ENCODE results near the gene GSE1. TPM values are rescaled to one million over a fixed set of nuclear protein-coding genes. Genes with fewer than 3 reads are reported as not detected.

Gene GSE1
- total RNA-seq, 4 donors from 2014 or later, result 46.7 to 144 (median 96.9) TPM

DNA sequence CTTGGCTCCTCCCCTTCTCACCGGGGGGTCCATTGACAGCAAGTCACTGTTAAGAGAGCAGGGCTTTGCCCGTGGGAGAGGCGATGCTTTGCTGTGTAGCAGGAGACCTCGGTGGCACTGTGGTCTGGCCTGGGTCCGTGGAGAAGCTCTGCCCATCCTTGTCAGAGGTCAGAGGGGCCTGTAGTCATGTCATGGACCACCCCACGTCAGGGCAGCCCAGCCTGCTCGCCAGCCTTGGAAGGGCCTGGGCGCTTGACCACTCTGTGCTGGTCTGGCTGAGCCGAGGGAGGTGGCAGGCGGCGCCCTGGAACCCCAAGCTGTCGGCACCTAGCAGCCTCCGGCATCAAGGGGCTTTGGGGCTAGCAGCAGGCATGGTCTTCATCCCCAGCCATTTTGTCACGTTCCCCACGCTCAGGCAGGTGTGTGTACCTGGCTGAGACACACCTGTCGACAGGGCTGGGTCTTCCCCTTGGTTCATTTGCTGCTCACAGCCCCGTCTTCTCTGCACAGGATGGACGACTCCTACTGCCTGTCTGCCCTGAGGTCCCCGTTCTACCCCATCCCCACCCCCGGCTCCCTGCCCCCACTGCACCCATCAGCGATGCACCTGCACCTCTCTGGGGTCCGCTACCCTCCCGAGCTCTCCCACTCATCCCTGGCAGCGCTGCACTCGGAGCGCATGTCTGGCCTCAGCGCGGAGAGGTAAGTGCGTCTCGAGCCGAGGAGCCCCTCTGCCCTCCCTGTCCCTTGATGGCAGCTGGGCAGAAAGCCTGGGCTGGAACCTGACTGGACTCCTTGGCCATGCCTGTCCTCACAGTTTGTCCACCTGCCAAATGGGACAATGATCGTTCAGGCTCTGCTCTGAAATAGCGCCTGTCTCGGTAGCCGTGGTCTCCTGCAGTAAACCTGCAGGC, 42.4 kb downstream of the GSE1 start:
- Histone ChIP-seq H3K9me3 (no peaks in the 10 kb centered on the region), H3K4me3 (no peak overlapping the region), H3K4me1 (peaks cover 33% of the 10 kb centered on the region), H3K27ac (no peak overlapping the region), H3K36me3 (peaks cover 61% of the 10 kb centered on the region), H3K27me3 (no peaks in the 10 kb centered on the region)
- no peak for DNase-seq (ENCODE audit: low spot score in 2 of 2)
- TF ChIP-seq, protein P1, sequence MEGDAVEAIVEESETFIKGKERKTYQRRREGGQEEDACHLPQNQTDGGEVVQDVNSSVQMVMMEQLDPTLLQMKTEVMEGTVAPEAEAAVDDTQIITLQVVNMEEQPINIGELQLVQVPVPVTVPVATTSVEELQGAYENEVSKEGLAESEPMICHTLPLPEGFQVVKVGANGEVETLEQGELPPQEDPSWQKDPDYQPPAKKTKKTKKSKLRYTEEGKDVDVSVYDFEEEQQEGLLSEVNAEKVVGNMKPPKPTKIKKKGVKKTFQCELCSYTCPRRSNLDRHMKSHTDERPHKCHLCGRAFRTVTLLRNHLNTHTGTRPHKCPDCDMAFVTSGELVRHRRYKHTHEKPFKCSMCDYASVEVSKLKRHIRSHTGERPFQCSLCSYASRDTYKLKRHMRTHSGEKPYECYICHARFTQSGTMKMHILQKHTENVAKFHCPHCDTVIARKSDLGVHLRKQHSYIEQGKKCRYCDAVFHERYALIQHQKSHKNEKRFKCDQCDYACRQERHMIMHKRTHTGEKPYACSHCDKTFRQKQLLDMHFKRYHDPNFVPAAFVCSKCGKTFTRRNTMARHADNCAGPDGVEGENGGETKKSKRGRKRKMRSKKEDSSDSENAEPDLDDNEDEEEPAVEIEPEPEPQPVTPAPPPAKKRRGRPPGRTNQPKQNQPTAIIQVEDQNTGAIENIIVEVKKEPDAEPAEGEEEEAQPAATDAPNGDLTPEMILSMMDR (IDR thresholded peaks at IDR 0.05), result no peak
- no peak for TF ChIP-seq POLR2A (IDR thresholded peaks at IDR 0.05)
- no peak for TF ChIP-seq POLR2AphosphoS5 (IDR thresholded peaks at IDR 0.05)
- TF ChIP-seq EP300 (IDR thresholded peaks at IDR 0.05), result no peak
- WGBS, result 93% methylated on average over 18 of the region's 35 CpGs

- no peaks in the 10 kb centered on the region for H3K27me3 ChIP-seq
- H3K36me3 ChIP-seq, result peaks cover 70% of the 10 kb centered on the region
- WGBS, result 91% methylated on average over 57 of the region's 59 CpGs
- no peak overlapping the region for H3K4me3 ChIP-seq
- H3K27ac ChIP-seq, result no peak overlapping the region
- DNase-seq (ENCODE audit: low spot score in 2 of 2), result no peak
- TF ChIP-seq EP300 (IDR thresholded peaks at IDR 0.05) (no peak), POLR2A (IDR thresholded peaks at IDR 0.05) (no peak), POLR2AphosphoS5 (IDR thresholded peaks at IDR 0.05) (no peak)
- TF ChIP-seq, protein P1 (IDR thresholded peaks at IDR 0.05), result no peak
- H3K9me3 ChIP-seq, result no peaks in the 10 kb centered on the region
- H3K4me1 ChIP-seq, result peaks cover 23% of the 10 kb centered on the region
Measured at GRCh38 chr16:85656351-85657266, 43.5 kb downstream of the GSE1 start.

GRCh38 chr16:85657267-85657650, 44.1 kb downstream of the GSE1 start:
- TF ChIP-seq POLR2AphosphoS5 (IDR thresholded peaks at IDR 0.05) (no peak), POLR2A (IDR thresholded peaks at IDR 0.05) (no peak), EP300 (IDR thresholded peaks at IDR 0.05) (no peak)
- TF ChIP-seq, protein P1 (IDR thresholded peaks at IDR 0.05), result no peak
- 93% methylated on average over 21 of the region's 21 CpGs for WGBS
- no peaks in the 10 kb centered on the region for H3K9me3 ChIP-seq
- H3K4me1 ChIP-seq, result peaks cover 17% of the 10 kb centered on the region
- DNase-seq (ENCODE audit: low spot score in 2 of 2), result no peak
- no peaks in the 10 kb centered on the region for H3K27me3 ChIP-seq
- no peak overlapping the region for H3K4me3 ChIP-seq
- H3K27ac ChIP-seq, result no peak overlapping the region
- H3K36me3 ChIP-seq, result peaks cover 77% of the 10 kb centered on the region

DNA sequence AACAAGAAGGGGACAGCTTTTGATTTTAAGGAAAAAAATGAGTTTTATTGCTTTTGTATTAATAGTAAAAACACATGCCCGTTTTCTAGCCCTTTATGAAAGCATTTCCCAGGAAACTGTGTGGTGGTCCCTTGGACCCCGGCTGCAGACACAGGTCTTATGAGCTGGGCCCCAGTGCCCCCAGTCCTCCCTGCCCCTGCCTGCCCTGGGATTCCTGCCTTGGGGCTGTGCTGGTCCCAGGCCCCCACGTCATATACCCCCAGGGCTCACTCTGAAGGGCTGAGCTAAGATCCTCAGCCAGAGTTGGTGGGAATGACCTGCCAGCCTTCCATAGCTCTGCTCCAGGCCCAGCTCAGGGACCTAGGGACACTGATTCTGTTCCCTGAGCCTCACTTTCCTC, 44.9 kb downstream of the GSE1 start:
- TF ChIP-seq, protein P1 (IDR thresholded peaks at IDR 0.05), result no peak
- no peak for TF ChIP-seq EP300 (IDR thresholded peaks at IDR 0.05)
- no peak for TF ChIP-seq POLR2AphosphoS5 (IDR thresholded peaks at IDR 0.05)
- TF ChIP-seq POLR2A (IDR thresholded peaks at IDR 0.05), result no peak
- H3K27ac ChIP-seq, result no peak overlapping the region
- H3K27me3 ChIP-seq, result no peaks in the 10 kb centered on the region
- H3K4me3 ChIP-seq, result no peak overlapping the region
- DNase-seq (ENCODE audit: low spot score in 2 of 2), result no peak
- peaks cover 10% of the 10 kb centered on the region for H3K4me1 ChIP-seq
- WGBS, result 90% methylated on average over 3 of the region's 3 CpGs
- H3K36me3 ChIP-seq, result peaks cover 84% of the 10 kb centered on the region
- H3K9me3 ChIP-seq, result no peaks in the 10 kb centered on the region
